Aorta (tissue), 5 donors: ENCODE results near the gene CDC25C. TPM values are rescaled to one million over a fixed set of nuclear protein-coding genes. Genes with fewer than 3 reads are reported as not detected.

Source experiments
- ATAC-seq: fragments of 200-7000 bp; cut with Tn5 transposase; one replicate; pipeline ENCODE4 v1.9.1; 2022; ENCODE audit warnings: moderate library complexity; ENCODE audit not compliant: low FRiP score
- DNase-seq, 2 donors: peaks; one replicate each; pipeline ENCODE4 v3.0.0-alpha.2; 2020
- H3K27ac ChIP-seq, 2 donors: one replicate each; pipeline ENCODE4 v1.5.1; 2013; ENCODE audit warnings: low read length in 2 of 2, mild to moderate bottlenecking in 2 of 2, moderate library complexity in 2 of 2, control low read depth in 1 of 2, inconsistent platforms in 1 of 2, low read depth in 1 of 2
- H3K27me3 ChIP-seq, 2 donors: one replicate each; pipeline ENCODE4 v1.6.1; 2013; ENCODE audit warnings: control low read depth in 1 of 2, low read length in 1 of 2, mild to moderate bottlenecking in 1 of 2, moderate library complexity in 1 of 2; ENCODE audit not compliant: insufficient read depth in 2 of 2, control insufficient read depth in 1 of 2
- H3K36me3 ChIP-seq, 2 donors: one replicate each; pipeline ENCODE4 v1.6.1; 2013; ENCODE audit warnings: control low read depth in 1 of 2, low read length in 1 of 2, mild to moderate bottlenecking in 1 of 2; ENCODE audit not compliant: insufficient read depth in 2 of 2, control insufficient read depth in 1 of 2
- H3K4me1 ChIP-seq, 2 donors: one replicate each; pipeline ENCODE4 v1.6.1; 2013; ENCODE audit warnings: low read length in 2 of 2, control low read depth in 1 of 2, mild to moderate bottlenecking in 1 of 2, moderate library complexity in 1 of 2; ENCODE audit not compliant: insufficient read depth in 2 of 2, control insufficient read depth in 1 of 2
- H3K4me3 ChIP-seq, 2 donors: one replicate each; pipeline ENCODE4 v1.5.1; 2013; ENCODE audit warnings: low read length in 2 of 2, control low read depth in 1 of 2, mild to moderate bottlenecking in 1 of 2
- H3K9me3 ChIP-seq: one replicate; pipeline ENCODE4 v1.6.1; 2013; ENCODE audit warnings: mild to moderate bottlenecking, low read length; ENCODE audit not compliant: control insufficient read depth
- WGBS, 2 donors: extraction: QIAGEN DNeasy Blood & Tissue Kit; methylation state at CpG; one replicate each; pipeline ENCODE4 v1.1.7; 2013; 5-methylcytosine and 5-hydroxymethylcytosine counted together
- intact Hi-C, 2 donors: fragments of 100-400 bp; cut with DNase I; formaldehyde crosslinking; loops; one replicate each; pipeline versions ENCODE4 v1.14.2 to v1.15.0; 2022
- long read RNA-seq, 2 donors: library from polyadenylated mRNA; unstranded; transcript quantifications; one replicate each; pipeline ENCODE4 v2.0.0, GENCODE V29; 2020 to 2021
- polyA plus RNA-seq, 2 donors: library from polyadenylated mRNA; stranded (reverse); fragments of 200-250 nt; gene quantifications; one replicate each; pipeline ENCODE4 v1.2.3, GENCODE V29; 2013
- total RNA-seq, 2 donors: library from RNA; stranded (reverse); fragmentation: NEBNext Ultra II Directional; extraction: Animal tissue kit (Norgen Biotek cat#: 25700); gene quantifications; one replicate each; pipeline ENCODE4 v1.2.1, GENCODE V29; 2021
- donor health status: healthy with polysubstance abuse.
- donor health status: Bipolar disorder and iron deficiency.
- donor health status: DM: no; HTN: no; CAD: no.
- donor health status: DM: no; HTN: no; CAD: no.
- donor health status: DM: yes; HTN: yes; CAD: no.

Gene CDC25C
- not detected for total RNA-seq
- polyA plus RNA-seq: under 1 TPM in 1 of 2 donors, not detected in 1; 0.38 TPM
- long read RNA-seq, donor 1: 0 reads
- long read RNA-seq, donor 2, partial matches to known transcripts: 1 of 1 reads
- long read RNA-seq, donor 2, other reads (novel, unspliced or antisense): 0 of 1 reads

- H3K27ac ChIP-seq: no peak within 1 kb of the TSS
- intact Hi-C loops: no loop called here
- 0% methylated on average over 55 of the region's 55 CpGs for WGBS, 2 donors
Measured at GRCh38 chr5:138331449-138332368, at the start of gene CDC25C. CDC25C (minus strand) TSS chr5:138331804; CDS start chr5:138331180, 624 bp downstream.

DNA sequence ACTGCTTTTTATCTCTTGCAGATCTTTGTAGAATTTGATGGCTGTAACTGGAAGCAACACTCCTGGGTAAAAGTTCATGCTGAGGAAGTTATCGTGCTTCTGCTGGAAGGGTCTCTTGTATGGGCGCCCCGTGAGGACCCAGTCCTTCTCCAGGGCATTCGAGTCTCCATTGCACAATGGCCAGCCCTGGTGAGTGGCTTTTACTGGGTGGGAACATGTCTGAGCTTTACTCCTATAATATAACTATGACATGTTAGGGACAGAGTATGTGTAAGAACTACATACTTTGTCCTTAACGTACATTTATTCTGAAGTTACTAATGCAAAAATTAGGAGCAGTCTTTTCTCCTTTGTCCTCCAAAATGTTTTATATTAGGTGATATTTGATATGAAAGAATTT is 41.0 kb upstream of the CDC25C start:
- H3K27me3 ChIP-seq: no peaks in the 10 kb centered on the region
- H3K4me3 ChIP-seq: no peak overlapping the region
- DNase-seq (no peak), ATAC-seq (no peak)
- intact Hi-C loops: no loop called here
- H3K36me3 ChIP-seq: peaks cover 0 to 2% of the 10 kb centered on the region in 2 donors
- H3K9me3 ChIP-seq: no peaks in the 10 kb centered on the region
- H3K4me1 ChIP-seq: no peaks in the 10 kb centered on the region
- no peak overlapping the region for H3K27ac ChIP-seq
- WGBS, 2 donors: 67 to 76% methylated on average over 5 of the region's 5 CpGs

More at GRCh38 chr5:138331449-138332368, at the start of gene CDC25C:
- no peaks in the 10 kb centered on the region for H3K27me3 ChIP-seq
- H3K36me3 ChIP-seq: no peaks in the 10 kb centered on the region
- DNase-seq (peak; percentile 98 to 99), ATAC-seq (peak; percentile 100)
- H3K4me3 ChIP-seq: peak within 1 kb of the TSS in 1 of 2 donors; percentile 22
- H3K4me1 ChIP-seq: no peaks in the 10 kb centered on the region
- H3K9me3 ChIP-seq: no peaks in the 10 kb centered on the region

DNA sequence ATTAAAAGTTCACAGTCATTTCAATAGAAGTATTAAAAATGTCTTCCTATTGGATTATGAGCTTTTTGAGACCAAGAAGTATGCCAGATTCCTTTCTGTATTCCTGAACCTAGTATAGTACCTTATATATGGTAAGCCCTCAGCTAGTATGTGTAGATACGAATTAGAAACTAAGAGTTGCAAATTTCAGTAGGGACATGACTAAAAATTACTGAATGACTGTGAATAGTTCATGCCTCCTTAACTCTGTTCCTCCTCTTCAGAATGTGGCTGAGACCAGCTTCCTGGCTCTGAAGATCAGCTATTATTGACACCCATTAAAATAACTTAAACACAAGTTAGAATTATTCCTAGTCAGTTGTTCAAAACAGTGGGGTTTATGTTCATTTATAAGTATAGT is 40.6 kb upstream of the CDC25C start:
- no peak for DNase-seq
- intact Hi-C loops: no loop called here
- Histone ChIP-seq H3K27me3 (no peaks in the 10 kb centered on the region), H3K4me1 (no peaks in the 10 kb centered on the region), H3K36me3 (peaks cover 0 to 2% of the 10 kb centered on the region in 2 donors), H3K9me3 (no peaks in the 10 kb centered on the region), H3K4me3 (no peak overlapping the region), H3K27ac (no peak overlapping the region)
- WGBS, 2 donors: 76 to 78% methylated on average over 1 of the region's 1 CpG
- ATAC-seq: no peak

- WGBS, 2 donors: 93 to 94% methylated on average over 2 of the region's 2 CpGs
- H3K36me3 ChIP-seq: peaks cover 0 to 2% of the 10 kb centered on the region in 2 donors
- ATAC-seq: no peak
- no peak overlapping the region for H3K4me3 ChIP-seq
- H3K4me1 ChIP-seq: peaks cover 0 to 2% of the 10 kb centered on the region in 2 donors
- H3K9me3 ChIP-seq: no peaks in the 10 kb centered on the region
- intact Hi-C loops: no loop called here
- DNase-seq: no peak
- no peaks in the 10 kb centered on the region for H3K27me3 ChIP-seq
- no peak overlapping the region for H3K27ac ChIP-seq
Measured at GRCh38 chr5:138371454-138371853, 39.9 kb upstream of the CDC25C start.

DNA sequence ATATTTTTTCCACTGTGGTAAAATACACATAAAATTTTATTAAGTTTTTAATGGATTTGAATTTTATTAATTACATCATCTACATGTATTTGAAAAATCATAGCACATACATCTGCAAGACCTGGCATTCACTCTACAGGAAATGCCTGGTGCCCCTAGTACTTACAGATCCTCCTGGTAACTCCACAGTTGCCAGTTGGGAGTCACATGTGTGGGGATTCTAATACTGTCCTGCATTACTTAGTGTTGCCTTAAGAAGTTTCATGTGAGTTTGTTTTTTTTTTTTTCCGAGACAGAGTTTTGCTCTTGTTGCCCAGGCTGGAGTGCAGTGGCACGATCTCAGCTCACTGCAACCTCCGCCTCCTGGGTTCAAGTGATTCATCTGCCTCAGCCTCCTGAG is 38.9 kb upstream of the CDC25C start:
- no peaks in the 10 kb centered on the region for H3K9me3 ChIP-seq
- H3K27me3 ChIP-seq: no peaks in the 10 kb centered on the region
- H3K4me1 ChIP-seq: peaks cover 0 to 2% of the 10 kb centered on the region in 2 donors
- DNase-seq: no peak
- intact Hi-C loops: no loop called here
- no peak for ATAC-seq
- no peak overlapping the region for H3K4me3 ChIP-seq
- WGBS, 2 donors: 34 to 41% methylated on average over 3 of the region's 3 CpGs
- H3K27ac ChIP-seq: no peak overlapping the region
- H3K36me3 ChIP-seq: peaks cover 0 to 2% of the 10 kb centered on the region in 2 donors

DNA sequence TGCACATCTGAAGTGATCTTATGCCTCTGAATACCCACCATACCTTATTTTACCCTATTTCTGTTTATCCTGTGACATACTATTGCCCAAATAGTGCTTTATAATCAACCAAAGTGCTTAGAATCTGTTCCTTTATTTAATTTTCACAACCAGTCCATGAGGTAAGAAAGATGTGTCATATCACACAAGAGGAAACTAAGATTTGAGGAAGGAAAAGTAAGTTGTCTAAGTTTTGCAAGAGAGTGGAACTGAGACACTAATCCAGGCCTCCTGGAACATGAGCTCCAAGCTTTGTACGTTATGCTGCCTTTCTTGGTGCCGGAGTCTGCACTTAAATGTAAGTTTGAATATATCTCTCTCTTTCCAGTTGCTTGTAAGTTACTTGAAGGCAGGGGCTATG is 38.1 kb upstream of the CDC25C start:
- intact Hi-C loops: no loop called here
- Histone ChIP-seq H3K27me3 (no peaks in the 10 kb centered on the region), H3K4me3 (no peak overlapping the region), H3K27ac (no peak overlapping the region), H3K36me3 (peaks cover 0 to 2% of the 10 kb centered on the region in 2 donors), H3K4me1 (peaks cover 0 to 2% of the 10 kb centered on the region in 2 donors), H3K9me3 (no peaks in the 10 kb centered on the region)
- WGBS, 2 donors: 54 to 75% methylated on average over 2 of the region's 2 CpGs
- DNase-seq: no peak
- no peak for ATAC-seq

DNA sequence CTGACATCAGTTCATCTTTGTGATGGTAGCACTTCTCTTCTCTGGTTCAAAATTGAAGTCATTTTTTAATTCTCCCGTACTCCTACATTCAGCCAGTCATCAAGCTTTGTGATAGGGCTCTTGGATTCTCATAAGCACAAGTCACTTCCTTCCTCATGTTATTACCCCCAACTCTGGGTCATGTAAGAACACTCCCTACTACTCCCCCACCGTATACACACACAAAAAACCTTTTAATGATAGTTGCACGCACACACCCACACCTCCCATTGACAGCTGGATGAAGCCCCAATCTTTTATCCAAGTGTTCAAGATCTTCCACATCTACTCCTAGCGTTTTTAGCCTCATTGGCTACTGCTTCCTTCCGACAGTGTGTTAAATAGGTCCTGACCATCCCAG is 37.7 kb upstream of the CDC25C start:
- ATAC-seq (no peak), DNase-seq (no peak)
- H3K36me3 ChIP-seq: peaks cover 0 to 2% of the 10 kb centered on the region in 2 donors
- H3K27me3 ChIP-seq: no peaks in the 10 kb centered on the region
- H3K4me3 ChIP-seq: no peak overlapping the region
- intact Hi-C loops: no loop called here
- 83% methylated on average over 5 of the region's 5 CpGs for WGBS, 2 donors
- no peaks in the 10 kb centered on the region for H3K9me3 ChIP-seq
- peaks cover 0 to 2% of the 10 kb centered on the region in 2 donors for H3K4me1 ChIP-seq
- no peak overlapping the region for H3K27ac ChIP-seq

GRCh38 chr5:138366632-138367382 is 35.2 kb upstream of the CDC25C start:
- Histone ChIP-seq H3K27me3 (no peaks in the 10 kb centered on the region), H3K27ac (no peak overlapping the region), H3K4me3 (no peak overlapping the region), H3K36me3 (no peaks in the 10 kb centered on the region), H3K4me1 (peaks cover 0 to 3% of the 10 kb centered on the region in 2 donors), H3K9me3 (no peaks in the 10 kb centered on the region)
- ATAC-seq: no peak
- DNase-seq: no peak
- intact Hi-C loops: no loop called here
- WGBS, 2 donors: 52 to 56% methylated on average over 4 of the region's 4 CpGs
